Adrenal gland (tissue), 12 donors: Measurements from ENCODE around the gene GLB1L3. TPM values are rescaled to one million over a fixed set of nuclear protein-coding genes. Genes with fewer than 3 reads are reported as not detected.
A peak's percentile ranks its signal among the peaks of the same experiment; 100 is the strongest.
"Not testable (repeated sequence)": the region's sequence is repeated elsewhere in the genome, so short reads cannot be mapped to it uniquely, and the experiment has no call there.

ENCODE experiments used
- DNase-seq, 7 donors: peaks; one replicate each; pipeline ENCODE4 v3.0.0-alpha.2; 2019 to 2020
- H3K27ac ChIP-seq, 5 donors: fragments of 200-600 bp; sonication (generic) in 4 of 5; 1 replicate in 3 of 5; 2 replicates in 2 of 5; pipeline versions ENCODE4 v1.5.1 to v1.8.0; 2016 to 2020; ENCODE audit warnings: mild to moderate bottlenecking in 1 of 5
- H3K27me3 ChIP-seq: fragments of 200-600 bp; 2 replicates; pipeline ENCODE4 v1.8.0; 2021
- H3K36me3 ChIP-seq, 2 donors: fragments of 200-600 bp; replicated peaks in 1 of 2; 1 replicate in 1 of 2; 2 replicates in 1 of 2; pipeline versions ENCODE4 v1.5.1 to v1.8.0; 2018 to 2022
- H3K4me1 ChIP-seq, 2 donors: fragments of 200-600 bp; replicated peaks in 1 of 2; 1 replicate in 1 of 2; 2 replicates in 1 of 2; pipeline versions ENCODE4 v1.5.1 to v1.8.0; 2018 to 2021
- H3K4me3 ChIP-seq, 4 donors: fragments of 200-600 bp; sonication (generic) in 3 of 4; one replicate each; pipeline ENCODE4 v1.5.1; 2016 to 2018
- H3K9me3 ChIP-seq, 3 donors: fragments of 200-600 bp; sonication (generic) in 1 of 3; replicated peaks in 1 of 3; 1 replicate in 2 of 3; 2 replicates in 1 of 3; pipeline versions ENCODE4 v1.5.1 to v1.8.0; 2016 to 2021
- POLR2A ChIP-seq, 2 donors: fragments of 450-650 bp; IDR thresholded peaks; one replicate each; pipeline ENCODE4 v1.6.1; 2017; ENCODE audit warnings: antibody characterized with exemption in 2 of 2, mild to moderate bottlenecking in 2 of 2, moderate library complexity in 1 of 2
- WGBS, 4 donors: extraction: QIAGEN DNeasy Blood & Tissue Kit in 2 of 4; methylation state at CpG; one replicate each; pipeline versions ENCODE4 v1.1.5 to v1.1.7; 2013 to 2017; 5-methylcytosine and 5-hydroxymethylcytosine counted together
- intact Hi-C, 2 donors: fragments of 100-400 bp; cut with DNase I; formaldehyde crosslinking; loops; one replicate each; pipeline versions ENCODE4 v1.14.1 to v1.15.0; 2022 to 2023
- polyA plus RNA-seq, 3 donors: library from polyadenylated mRNA; stranded (reverse); fragments of 200-250 nt in 2 of 3; fragments of 350-450 nt in 1 of 3; fragmentation: Illumina TruSeq in 1 of 3; extraction: RNeasy Lipid Tissue Mini Kit (QIAGEN cat#74804) in 1 of 3; gene quantifications; one replicate each; pipeline ENCODE4 v1.2.3, GENCODE V29; 2013 to 2014
- total RNA-seq, 9 donors: library from RNA; depleted of rRNA in 4 of 9; stranded (reverse); fragments of >200 nt in 4 of 9; fragments of 120-200 nt in 1 of 9; fragmentation: NEBNext Ultra II Directional in 1 of 9; extraction: Animal tissue kit (Norgen Biotek cat#: 25700) in 1 of 9; gene quantifications; one replicate each; pipeline versions ENCODE4 v1.1.0 to v1.2.4, GENCODE V29; 2013 to 2023
- TF ChIP-seq, protein P1 (sequence below), 6 experiments: fragments of 450-650 bp in 4 of 6; fragments of 200-600 bp in 2 of 6; sonication (generic) in 1 of 6; IDR thresholded peaks; 1 replicate in 5 of 6; 2 replicates in 1 of 6; pipeline versions ENCODE4 v1.5.1 to v1.8.0; 2016 to 2021; ENCODE audit warnings: antibody characterized with exemption in 6 of 6, mild to moderate bottlenecking in 2 of 6, moderate library complexity in 1 of 6
- donor health status: healthy with polysubstance abuse.
- donor health status: Bipolar disorder and iron deficiency.
- donor health status: DM: yes; HTN: yes; CAD: no.
- donor health status: DM: no; HTN: no; CAD: no.
- donor health status: DM: no; HTN: no; CAD: no.
- donor health status: DM: yes; HTN: yes; CAD: no.

Gene GLB1L3
- total and polyA plus RNA-seq, 12 donors = 0.06 to 1.4 (median 0.51) TPM; not detected in 5

DNA sequence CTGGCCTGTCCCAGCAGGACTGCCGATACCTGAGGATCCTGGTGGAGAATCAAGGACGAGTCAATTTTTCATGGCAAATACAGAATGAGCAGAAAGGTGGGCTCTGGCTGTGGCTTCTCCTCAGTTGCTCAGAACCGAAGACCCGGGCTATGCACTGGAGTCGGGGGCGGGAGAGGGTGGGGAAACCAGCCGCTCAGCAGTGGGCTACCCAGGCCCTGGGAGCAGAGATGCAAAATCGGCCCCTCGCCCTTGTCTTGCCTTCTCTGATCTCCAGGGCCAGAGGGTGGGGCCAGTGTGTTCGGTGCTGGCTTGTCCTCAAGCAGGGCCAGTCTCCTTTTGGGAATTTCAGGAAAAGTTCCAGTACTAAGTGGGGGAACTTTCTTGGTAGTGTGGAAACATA is 37.2 kb downstream of the GLB1L3 start:
- WGBS, 4 donors = 85 to 97% (median 90%) methylated on average over 6 to 10 of the region's 10 CpGs
- peaks cover 0 to 5% (median 0%) of the 10 kb centered on the region in 3 donors for H3K9me3 ChIP-seq
- no peaks in the 10 kb centered on the region for H3K27me3 ChIP-seq
- no peak overlapping the region for H3K4me3 ChIP-seq
- intact Hi-C loops = no loop called here
- DNase-seq = no peak
- H3K4me1 ChIP-seq = no peaks in the 10 kb centered on the region
- no peak overlapping the region for H3K27ac ChIP-seq
- H3K36me3 ChIP-seq = no peaks in the 10 kb centered on the region
- TF ChIP-seq POLR2A (IDR thresholded peaks at IDR 0.05) = no peak
- TF ChIP-seq, protein P1, sequence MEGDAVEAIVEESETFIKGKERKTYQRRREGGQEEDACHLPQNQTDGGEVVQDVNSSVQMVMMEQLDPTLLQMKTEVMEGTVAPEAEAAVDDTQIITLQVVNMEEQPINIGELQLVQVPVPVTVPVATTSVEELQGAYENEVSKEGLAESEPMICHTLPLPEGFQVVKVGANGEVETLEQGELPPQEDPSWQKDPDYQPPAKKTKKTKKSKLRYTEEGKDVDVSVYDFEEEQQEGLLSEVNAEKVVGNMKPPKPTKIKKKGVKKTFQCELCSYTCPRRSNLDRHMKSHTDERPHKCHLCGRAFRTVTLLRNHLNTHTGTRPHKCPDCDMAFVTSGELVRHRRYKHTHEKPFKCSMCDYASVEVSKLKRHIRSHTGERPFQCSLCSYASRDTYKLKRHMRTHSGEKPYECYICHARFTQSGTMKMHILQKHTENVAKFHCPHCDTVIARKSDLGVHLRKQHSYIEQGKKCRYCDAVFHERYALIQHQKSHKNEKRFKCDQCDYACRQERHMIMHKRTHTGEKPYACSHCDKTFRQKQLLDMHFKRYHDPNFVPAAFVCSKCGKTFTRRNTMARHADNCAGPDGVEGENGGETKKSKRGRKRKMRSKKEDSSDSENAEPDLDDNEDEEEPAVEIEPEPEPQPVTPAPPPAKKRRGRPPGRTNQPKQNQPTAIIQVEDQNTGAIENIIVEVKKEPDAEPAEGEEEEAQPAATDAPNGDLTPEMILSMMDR (IDR thresholded peaks at IDR 0.05) = no peak

DNA sequence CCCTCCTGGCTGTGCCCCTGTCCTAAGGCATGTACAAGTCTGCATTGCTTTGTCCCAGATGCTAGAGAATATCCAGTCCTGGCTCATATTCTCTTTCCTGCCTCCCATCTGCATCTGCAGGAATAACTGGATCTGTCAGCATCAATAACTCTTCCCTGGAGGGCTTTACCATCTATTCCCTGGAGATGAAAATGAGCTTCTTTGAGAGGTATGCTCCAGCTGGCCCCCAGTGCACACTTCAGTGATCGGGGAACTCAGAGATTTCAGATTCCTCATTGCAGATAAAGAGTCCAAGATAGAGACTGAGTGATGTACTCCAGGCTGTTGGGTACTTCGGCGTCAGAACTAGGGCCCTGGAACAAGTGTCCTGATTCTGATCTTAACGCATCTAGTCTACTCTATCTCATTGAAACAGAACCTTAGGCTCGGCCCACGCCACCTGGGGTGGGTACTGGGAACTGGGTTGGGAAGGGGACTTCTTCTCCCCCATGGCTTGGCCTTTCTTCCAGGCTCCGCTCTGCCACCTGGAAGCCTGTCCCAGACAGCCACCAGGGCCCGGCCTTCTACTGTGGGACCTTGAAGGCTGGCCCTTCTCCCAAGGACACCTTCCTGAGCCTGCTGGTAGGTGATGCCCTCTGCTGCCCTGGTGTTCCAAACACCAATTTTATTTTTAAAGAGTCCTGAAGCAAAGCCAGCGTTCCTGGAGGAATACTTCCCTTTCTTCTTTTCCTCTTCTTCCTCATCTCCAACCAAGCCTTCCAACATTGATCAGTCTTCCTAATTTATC is 37.8 kb downstream of the GLB1L3 start:
- H3K4me3 ChIP-seq = no peak overlapping the region
- intact Hi-C loops = no loop called here
- no peak overlapping the region for H3K27ac ChIP-seq
- no peaks in the 10 kb centered on the region for H3K4me1 ChIP-seq
- H3K36me3 ChIP-seq = no peaks in the 10 kb centered on the region
- 75 to 87% (median 81%) methylated on average over 8 to 9 of the region's 9 CpGs for WGBS, 4 donors
- TF ChIP-seq POLR2A (IDR thresholded peaks at IDR 0.05) = no peak
- TF ChIP-seq, protein P1 (IDR thresholded peaks at IDR 0.05) = no peak
- H3K27me3 ChIP-seq = no peaks in the 10 kb centered on the region
- peak in 1 of 7 donors; percentile 15 for DNase-seq
- H3K9me3 ChIP-seq = peaks cover 0 to 5% (median 0%) of the 10 kb centered on the region in 3 donors

DNA sequence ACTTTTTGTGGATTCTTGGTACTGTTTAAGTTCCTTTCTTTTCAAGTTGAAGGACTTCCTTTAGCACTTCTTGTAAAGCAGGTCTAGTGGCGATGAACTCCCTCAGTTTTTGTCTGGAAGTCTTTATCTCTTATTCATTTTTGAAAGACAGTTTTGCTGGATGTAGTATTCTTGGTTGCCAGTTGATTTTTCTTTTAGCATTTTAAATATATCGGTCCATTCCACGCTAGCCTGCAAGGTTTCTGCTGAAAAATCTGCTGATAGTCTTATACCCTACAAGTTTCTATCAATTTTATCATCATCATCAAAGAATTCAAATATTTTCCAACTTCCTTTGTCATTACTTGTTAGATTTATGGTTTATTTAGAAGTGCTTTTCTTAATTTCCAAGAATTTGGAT is 40.9 kb downstream of the GLB1L3 start:
- WGBS, 4 donors = 89 to 94% (median 92%) methylated on average over 3 of the region's 3 CpGs
- TF ChIP-seq, protein P1 (IDR thresholded peaks at IDR 0.05) = no peak
- TF ChIP-seq POLR2A (IDR thresholded peaks at IDR 0.05) = no peak
- DNase-seq = no peak
- no peaks in the 10 kb centered on the region for H3K4me1 ChIP-seq
- intact Hi-C loops = no loop called here
- H3K9me3 ChIP-seq = peaks cover 0 to 5% (median 0%) of the 10 kb centered on the region in 3 donors
- H3K27ac ChIP-seq = no peak overlapping the region
- H3K36me3 ChIP-seq = no peaks in the 10 kb centered on the region
- no peaks in the 10 kb centered on the region for H3K27me3 ChIP-seq
- H3K4me3 ChIP-seq = no peak overlapping the region

DNA sequence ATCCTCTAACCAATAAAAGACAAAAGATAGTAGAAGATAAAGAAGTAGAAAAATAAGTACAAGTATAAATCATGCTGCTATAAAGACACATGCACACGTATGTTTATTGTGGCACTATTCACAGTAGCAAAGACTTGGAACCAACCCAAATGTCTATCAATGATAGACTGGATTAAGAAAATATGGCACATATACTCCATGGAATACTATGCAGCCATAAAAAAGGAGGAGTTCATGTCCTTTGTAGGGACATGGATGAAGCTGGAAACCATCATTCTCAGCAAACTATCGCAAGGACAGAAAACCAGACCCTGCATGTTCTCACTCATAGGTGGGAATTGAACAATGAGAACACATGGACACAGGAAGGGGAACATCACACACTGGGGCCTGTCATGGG is 45.2 kb downstream of the GLB1L3 start:
- intact Hi-C loops, H3K36me3 ChIP-seq, H3K27me3 ChIP-seq, H3K4me3 ChIP-seq, H3K27ac ChIP-seq, H3K9me3 ChIP-seq, DNase-seq, H3K4me1 ChIP-seq: not testable (repeated sequence)
- WGBS, 4 donors = 73 to 92% (median 82%) methylated on average over 2 of the region's 2 CpGs

DNA sequence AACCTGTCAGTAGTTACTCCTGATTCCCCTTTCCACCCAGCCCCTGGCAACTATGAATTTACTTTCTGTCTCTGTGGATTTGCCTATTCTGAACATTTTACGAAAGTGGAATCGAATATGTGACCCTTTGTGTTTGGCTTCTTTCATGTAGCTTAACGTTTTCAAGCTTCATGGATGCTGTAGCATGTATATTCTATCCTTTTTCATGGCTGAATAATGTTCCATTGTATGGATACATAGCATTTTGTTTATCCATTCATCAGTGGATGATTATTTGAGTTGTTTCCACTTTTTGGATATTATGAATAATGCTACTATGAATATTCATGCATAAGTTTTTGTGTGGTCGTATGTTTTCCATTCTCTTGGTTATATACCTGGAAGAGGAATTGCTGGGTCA is 46.4 kb downstream of the GLB1L3 start:
- Histone ChIP-seq H3K4me1 (no peaks in the 10 kb centered on the region), H3K27ac (no peak overlapping the region), H3K36me3 (no peaks in the 10 kb centered on the region), H3K9me3 (no peaks in the 10 kb centered on the region), H3K27me3 (no peaks in the 10 kb centered on the region), H3K4me3 (no peak overlapping the region)
- WGBS, 4 donors = 70 to 83% (median 75%) methylated on average over 4 of the region's 4 CpGs
- DNase-seq = no peak
- TF ChIP-seq, protein P1 (IDR thresholded peaks at IDR 0.05) = no peak
- TF ChIP-seq POLR2A (IDR thresholded peaks at IDR 0.05) = no peak
- intact Hi-C loops = no loop called here
